Measurements from ENCODE around the gene CAMK1D. TPM values are rescaled to one million over a fixed set of nuclear protein-coding genes. Genes with fewer than 3 reads are reported as not detected.

CAMK1D gene
- total and polyA plus RNA-seq, 9 donors, result 1.9 to 7.4 (median 3.9) TPM

- 96% methylated on average over 3 of the region's 8 CpGs for WGBS (ENCODE audit: insufficient coverage)
- H3K4me3 ChIP-seq (ENCODE audit: low read length), result no peak overlapping the region
- no peaks in the 10 kb centered on the region for H3K36me3 ChIP-seq (ENCODE audit: control insufficient read depth, insufficient read depth, low read length)
- no peaks in the 10 kb centered on the region for H3K27me3 ChIP-seq (ENCODE audit: control insufficient read depth, insufficient read depth, low read length)
- DNase-seq, result no peak
- no peak overlapping the region for H3K27ac ChIP-seq (ENCODE audit: low read length)
- H3K9me3 ChIP-seq (replicated peaks; ENCODE audit: control insufficient read depth, low read depth, low read length), result no peaks in the 10 kb centered on the region
- H3K4me1 ChIP-seq (ENCODE audit: control insufficient read depth, insufficient read depth, low read length), result peaks cover 2% of the 10 kb centered on the region
Observed at GRCh38 chr10:12474727-12475412, 125.5 kb downstream of the CAMK1D start.

DNA sequence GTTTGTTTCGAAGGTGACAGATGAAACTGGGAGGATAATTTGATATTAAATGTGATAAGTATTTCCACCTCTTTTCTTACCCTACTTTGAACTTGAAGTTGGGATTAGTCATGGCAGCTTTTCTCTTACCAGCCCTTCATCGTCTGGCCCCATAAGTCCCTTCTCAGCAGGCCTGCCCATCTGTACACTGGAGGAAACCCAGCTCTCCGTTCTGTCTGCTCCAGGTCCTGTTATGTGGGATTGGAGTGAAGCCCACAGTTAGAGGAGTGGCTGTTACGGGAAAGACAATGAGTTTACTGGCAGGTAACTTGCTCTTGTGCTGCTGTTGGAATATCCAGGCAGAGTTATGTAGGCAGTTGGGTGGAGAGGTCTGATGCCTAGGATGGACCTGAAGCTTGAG, 127.3 kb downstream of the CAMK1D start:
- Histone ChIP-seq H3K36me3 (ENCODE audit: control insufficient read depth, insufficient read depth, low read length) (no peaks in the 10 kb centered on the region), H3K4me1 (ENCODE audit: control insufficient read depth, insufficient read depth, low read length) (peaks cover 2% of the 10 kb centered on the region), H3K9me3 (replicated peaks; ENCODE audit: control insufficient read depth, low read depth, low read length) (no peaks in the 10 kb centered on the region), H3K27ac (ENCODE audit: low read length) (no peak overlapping the region), H3K27me3 (ENCODE audit: control insufficient read depth, insufficient read depth, low read length) (no peaks in the 10 kb centered on the region), H3K4me3 (ENCODE audit: low read length) (no peak overlapping the region)
- WGBS (ENCODE audit: insufficient coverage), result 59% methylated on average over 2 of the region's 4 CpGs
- DNase-seq, result no peak

DNA sequence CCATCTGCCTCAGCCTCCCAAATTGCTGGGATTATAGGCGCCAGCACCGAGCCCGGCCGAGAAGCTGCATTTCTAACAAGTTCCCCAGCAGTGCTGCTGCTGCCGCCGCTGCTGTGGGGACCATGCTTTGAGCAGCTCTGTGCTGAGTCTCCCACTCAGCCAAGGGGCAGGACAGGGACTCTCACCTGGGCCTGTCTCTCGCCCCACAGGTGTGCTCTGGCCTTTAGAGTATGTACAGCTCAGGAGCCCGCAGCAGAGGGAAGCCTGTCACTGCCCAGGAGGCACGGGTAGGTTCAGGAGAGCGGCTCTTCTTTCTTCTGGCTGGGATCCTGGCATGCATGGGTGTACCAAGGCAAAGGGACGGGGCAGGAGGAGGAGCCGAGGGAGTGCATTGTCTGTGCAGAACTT, 130.1 kb downstream of the CAMK1D start:
- no peak overlapping the region for H3K4me3 ChIP-seq (ENCODE audit: low read length)
- no peaks in the 10 kb centered on the region for H3K9me3 ChIP-seq (replicated peaks; ENCODE audit: control insufficient read depth, low read depth, low read length)
- H3K27ac ChIP-seq (ENCODE audit: low read length), result no peak overlapping the region
- no peaks in the 10 kb centered on the region for H3K36me3 ChIP-seq (ENCODE audit: control insufficient read depth, insufficient read depth, low read length)
- H3K27me3 ChIP-seq (ENCODE audit: control insufficient read depth, insufficient read depth, low read length), result no peaks in the 10 kb centered on the region
- no peak for DNase-seq
- 92% methylated on average over 10 of the region's 12 CpGs for WGBS (ENCODE audit: insufficient coverage)
- peaks cover 20% of the 10 kb centered on the region for H3K4me1 ChIP-seq (ENCODE audit: control insufficient read depth, insufficient read depth, low read length)

DNA sequence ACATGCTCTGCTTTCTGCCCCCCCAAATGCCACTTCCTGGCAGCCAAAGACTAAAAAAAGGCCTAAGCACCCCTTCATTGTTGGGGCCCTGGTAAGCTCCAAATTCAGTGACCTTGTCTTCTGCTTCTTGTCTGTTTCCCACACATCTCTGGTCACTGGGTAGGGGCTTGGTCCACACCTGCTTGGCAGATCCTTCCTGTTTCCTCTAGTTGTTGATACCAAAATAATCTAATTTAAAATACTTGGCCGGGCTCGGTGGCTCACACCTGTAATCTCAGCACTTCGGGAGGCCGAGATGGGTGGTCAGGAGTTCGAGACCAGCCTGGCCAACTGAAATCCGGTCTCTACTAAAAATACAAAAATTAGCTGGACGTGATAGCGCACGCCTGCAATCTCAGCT, 130.6 kb downstream of the CAMK1D start:
- WGBS (ENCODE audit: insufficient coverage), result 84% methylated on average over 9 of the region's 9 CpGs
- Histone ChIP-seq H3K27ac (ENCODE audit: low read length) (no peak overlapping the region), H3K9me3 (replicated peaks; ENCODE audit: control insufficient read depth, low read depth, low read length) (no peaks in the 10 kb centered on the region), H3K4me1 (ENCODE audit: control insufficient read depth, insufficient read depth, low read length) (peaks cover 23% of the 10 kb centered on the region), H3K36me3 (ENCODE audit: control insufficient read depth, insufficient read depth, low read length) (no peaks in the 10 kb centered on the region), H3K4me3 (ENCODE audit: low read length) (no peak overlapping the region), H3K27me3 (ENCODE audit: control insufficient read depth, insufficient read depth, low read length) (no peaks in the 10 kb centered on the region)
- DNase-seq, result no peak

- H3K4me3 ChIP-seq (ENCODE audit: low read length), result no peak overlapping the region
- H3K27ac ChIP-seq (ENCODE audit: low read length), result no peak overlapping the region
- no peak for DNase-seq
- WGBS (ENCODE audit: insufficient coverage), result no CpG with 5 or more reads among the region's 4 CpGs
- H3K9me3 ChIP-seq (replicated peaks; ENCODE audit: control insufficient read depth, low read depth, low read length), result no peaks in the 10 kb centered on the region
- H3K36me3 ChIP-seq (ENCODE audit: control insufficient read depth, insufficient read depth, low read length), result no peaks in the 10 kb centered on the region
- H3K4me1 ChIP-seq (ENCODE audit: control insufficient read depth, insufficient read depth, low read length), result peaks cover 28% of the 10 kb centered on the region
- no peaks in the 10 kb centered on the region for H3K27me3 ChIP-seq (ENCODE audit: control insufficient read depth, insufficient read depth, low read length)
Observed at GRCh38 chr10:12480440-12480839, 131.1 kb downstream of the CAMK1D start.

- Histone ChIP-seq H3K4me3 (ENCODE audit: low read length) (no peak overlapping the region), H3K36me3 (ENCODE audit: control insufficient read depth, insufficient read depth, low read length) (no peaks in the 10 kb centered on the region), H3K27ac (ENCODE audit: low read length) (peak overlapping the region; percentile 76), H3K9me3 (replicated peaks; ENCODE audit: control insufficient read depth, low read depth, low read length) (no peaks in the 10 kb centered on the region), H3K4me1 (ENCODE audit: control insufficient read depth, insufficient read depth, low read length) (peaks cover 32% of the 10 kb centered on the region), H3K27me3 (ENCODE audit: control insufficient read depth, insufficient read depth, low read length) (no peaks in the 10 kb centered on the region)
- DNase-seq, result no peak
- 100% methylated on average over 1 of the region's 4 CpGs for WGBS (ENCODE audit: insufficient coverage)
Observed at GRCh38 chr10:12481924-12482323, 132.6 kb downstream of the CAMK1D start.

- DNase-seq, result peak; percentile 63
- no peaks in the 10 kb centered on the region for H3K36me3 ChIP-seq (ENCODE audit: control insufficient read depth, insufficient read depth, low read length)
- WGBS (ENCODE audit: insufficient coverage), result 49% methylated on average over 2 of the region's 12 CpGs
- peak overlapping the region; percentile 76 for H3K27ac ChIP-seq (ENCODE audit: low read length)
- H3K27me3 ChIP-seq (ENCODE audit: control insufficient read depth, insufficient read depth, low read length), result no peaks in the 10 kb centered on the region
- H3K4me1 ChIP-seq (ENCODE audit: control insufficient read depth, insufficient read depth, low read length), result peaks cover 32% of the 10 kb centered on the region
- no peak overlapping the region for H3K4me3 ChIP-seq (ENCODE audit: low read length)
- no peaks in the 10 kb centered on the region for H3K9me3 ChIP-seq (replicated peaks; ENCODE audit: control insufficient read depth, low read depth, low read length)
Observed at GRCh38 chr10:12482587-12482986, 133.2 kb downstream of the CAMK1D start.

- H3K4me3 ChIP-seq (ENCODE audit: low read length), result no peak overlapping the region
- DNase-seq, result peak; percentile 66
- H3K36me3 ChIP-seq (ENCODE audit: control insufficient read depth, insufficient read depth, low read length), result no peaks in the 10 kb centered on the region
- peak overlapping the region; percentile 76 for H3K27ac ChIP-seq (ENCODE audit: low read length)
- no peaks in the 10 kb centered on the region for H3K27me3 ChIP-seq (ENCODE audit: control insufficient read depth, insufficient read depth, low read length)
- 70% methylated on average over 10 of the region's 24 CpGs for WGBS (ENCODE audit: insufficient coverage)
- H3K9me3 ChIP-seq (replicated peaks; ENCODE audit: control insufficient read depth, low read depth, low read length), result no peaks in the 10 kb centered on the region
- peaks cover 32% of the 10 kb centered on the region for H3K4me1 ChIP-seq (ENCODE audit: control insufficient read depth, insufficient read depth, low read length)
Observed at GRCh38 chr10:12484002-12484918, 134.9 kb downstream of the CAMK1D start.

DNA sequence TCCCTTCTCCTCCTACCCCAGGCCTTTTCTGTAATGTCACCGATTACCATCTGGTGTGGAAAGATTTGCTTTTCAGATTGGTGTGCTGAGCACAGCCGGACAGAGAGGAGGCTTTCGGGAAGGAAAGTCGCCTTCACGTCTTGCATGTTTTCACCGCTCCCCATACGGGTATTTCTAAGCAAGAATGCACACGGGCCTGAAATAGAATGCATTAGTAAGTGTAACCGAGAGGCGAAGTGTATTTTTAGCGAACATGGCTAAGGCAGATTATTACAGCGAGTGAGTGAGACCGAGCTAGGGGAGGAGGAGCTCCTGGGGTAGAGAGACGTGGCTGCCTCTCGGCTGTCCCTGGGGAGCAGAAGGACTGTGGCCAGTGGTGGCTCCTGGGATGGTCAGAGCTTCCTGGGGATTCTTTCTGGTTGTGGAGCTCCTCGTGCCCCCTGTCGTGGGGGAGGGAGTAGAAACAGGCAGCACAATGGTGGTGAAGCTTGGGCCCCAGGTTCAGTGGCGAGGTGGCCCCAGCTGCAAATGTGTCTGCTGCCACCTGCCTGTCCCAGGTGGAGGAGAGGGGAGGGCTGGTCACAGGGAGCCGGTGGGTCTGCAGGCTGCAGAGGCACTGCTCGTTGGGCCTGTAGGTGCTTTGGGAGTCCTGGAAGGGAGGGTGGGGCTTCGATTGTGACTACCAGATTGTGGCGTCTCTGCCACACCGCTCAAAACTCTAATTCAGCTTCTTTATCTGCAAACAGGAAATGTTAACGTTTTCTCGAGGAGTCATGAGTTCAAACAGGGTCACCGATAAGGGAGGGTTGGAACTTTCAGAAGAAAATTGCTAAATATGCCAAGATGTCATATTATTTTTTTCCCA, 135.8 kb downstream of the CAMK1D start:
- WGBS (ENCODE audit: insufficient coverage), result 58% methylated on average over 19 of the region's 26 CpGs
- H3K27me3 ChIP-seq (ENCODE audit: control insufficient read depth, insufficient read depth, low read length), result no peaks in the 10 kb centered on the region
- peaks cover 35% of the 10 kb centered on the region for H3K4me1 ChIP-seq (ENCODE audit: control insufficient read depth, insufficient read depth, low read length)
- H3K4me3 ChIP-seq (ENCODE audit: low read length), result no peak overlapping the region
- H3K36me3 ChIP-seq (ENCODE audit: control insufficient read depth, insufficient read depth, low read length), result no peaks in the 10 kb centered on the region
- peak overlapping the region; percentile 76 for H3K27ac ChIP-seq (ENCODE audit: low read length)
- DNase-seq, result peak; percentile 75
- H3K9me3 ChIP-seq (replicated peaks; ENCODE audit: control insufficient read depth, low read depth, low read length), result no peaks in the 10 kb centered on the region

- no peak for DNase-seq
- no peak overlapping the region for H3K27ac ChIP-seq (ENCODE audit: low read length)
- no peaks in the 10 kb centered on the region for H3K36me3 ChIP-seq (ENCODE audit: control insufficient read depth, insufficient read depth, low read length)
- H3K4me1 ChIP-seq (ENCODE audit: control insufficient read depth, insufficient read depth, low read length), result peaks cover 31% of the 10 kb centered on the region
- H3K9me3 ChIP-seq (replicated peaks; ENCODE audit: control insufficient read depth, low read depth, low read length), result no peaks in the 10 kb centered on the region
- 100% methylated on average over 1 of the region's 2 CpGs for WGBS (ENCODE audit: insufficient coverage)
- no peak overlapping the region for H3K4me3 ChIP-seq (ENCODE audit: low read length)
- H3K27me3 ChIP-seq (ENCODE audit: control insufficient read depth, insufficient read depth, low read length), result no peaks in the 10 kb centered on the region
Observed at GRCh38 chr10:12487366-12487765, 138.0 kb downstream of the CAMK1D start.
